Measurements from ENCODE around the gene DIAPH3. TPM values are rescaled to one million over a fixed set of nuclear protein-coding genes. Genes with fewer than 3 reads are reported as not detected.

The DIAPH3 gene
- total RNA-seq, 5 donors from 2014 or later (not counting 1 experiment from before 2014, with no cell fraction given) = 0.14 to 0.45 (median 0.30) TPM

DNA sequence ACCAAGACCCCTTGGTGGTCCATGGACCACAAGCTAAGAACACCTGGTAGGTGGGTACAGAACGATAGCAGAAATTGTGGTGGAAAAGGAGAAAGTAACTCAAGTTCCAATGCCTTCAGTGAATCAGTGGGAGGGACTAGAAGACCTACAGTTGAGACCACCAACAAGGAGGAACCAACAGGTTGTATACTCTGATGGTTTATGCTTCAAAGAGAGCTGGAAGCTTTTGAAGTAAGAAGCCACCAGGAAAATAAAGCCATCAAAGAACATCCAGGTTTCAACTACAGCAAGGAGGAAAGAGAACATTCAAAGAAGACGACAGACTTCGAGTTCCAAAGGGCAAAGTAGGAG, 42.4 kb downstream of the DIAPH3 start:
- Histone ChIP-seq H3K9me3 (no peaks in the 10 kb centered on the region), H3K27me3 (replicated peaks in 1 of 2; ENCODE audit: control insufficient read depth in 2 of 2, extremely low read depth in 1 of 2, insufficient read depth in 2 of 2, low read length in 1 of 2) (no peaks in the 10 kb centered on the region), H3K4me3 (ENCODE audit: control insufficient read depth in 1 of 2, extremely low read depth in 1 of 2, low read length in 1 of 2) (no peak overlapping the region), H3K36me3 (ENCODE audit: control insufficient read depth in 2 of 2, extremely low read depth in 1 of 2, insufficient read depth in 1 of 2, low read length in 1 of 2) (no peaks in the 10 kb centered on the region), H3K4me1 (ENCODE audit: control insufficient read depth in 1 of 2, extremely low read depth in 1 of 2, insufficient read depth in 2 of 2, low read length in 2 of 2) (no peaks in the 10 kb centered on the region), H3K27ac (ENCODE audit: low read length) (no peak overlapping the region)
- CTCF ChIA-PET = no interaction called here
- Mint-ChIP-seq H3K27me3 (no peaks in the 10 kb centered on the region), H3K27ac (no peak overlapping the region), H3K36me3 (no peaks in the 10 kb centered on the region), H3K4me1 (no peaks in the 10 kb centered on the region), H3K9me3 (peaks cover 6 to 8% (median 8%) of the 10 kb centered on the region in 3 donors), H3K4me3 (no peak overlapping the region)
- DNase-seq = no peak
- POLR2A ChIA-PET = no interaction called here
- 38% methylated on average over 2 of the region's 3 CpGs for WGBS (ENCODE audit: insufficient coverage)
- no peak for ATAC-seq (replicated peaks in 1 of 4)

DNA sequence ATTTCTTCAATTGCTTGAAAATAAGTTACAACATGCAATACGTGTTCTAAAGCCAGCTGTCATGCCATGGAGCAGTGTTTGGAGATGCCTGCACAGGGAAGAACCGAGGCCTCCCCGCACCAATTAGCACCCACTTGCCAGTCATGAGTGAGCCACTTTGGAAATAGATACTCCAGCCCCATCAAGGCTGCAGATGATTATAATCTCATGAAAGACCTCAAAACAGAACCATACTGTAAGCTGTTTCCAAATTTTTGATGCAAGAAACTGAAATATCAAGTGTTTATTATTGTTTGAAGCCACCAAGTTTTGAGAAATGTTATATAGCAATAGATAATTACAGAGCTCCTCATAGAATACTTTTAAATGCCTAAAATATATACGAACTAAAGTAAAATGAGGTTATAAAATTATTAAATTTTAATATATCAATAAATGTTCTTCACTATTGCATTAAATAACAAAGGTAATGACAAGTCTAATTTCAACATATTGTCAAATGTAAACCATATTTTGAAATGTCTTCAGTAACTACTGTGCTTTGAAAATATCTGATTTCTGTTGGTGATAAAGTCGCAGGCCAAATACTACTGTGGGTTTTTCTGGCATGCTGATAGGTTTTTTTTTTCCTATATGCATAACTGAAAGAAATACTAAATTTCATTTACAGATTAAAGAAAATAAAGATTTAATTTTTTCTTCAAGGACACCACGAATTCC, 43.0 kb downstream of the DIAPH3 start:
- ATAC-seq (replicated peaks in 1 of 4) (no peak), DNase-seq (no peak)
- Mint-ChIP-seq H3K4me1 (no peaks in the 10 kb centered on the region), H3K27me3 (no peaks in the 10 kb centered on the region), H3K36me3 (no peaks in the 10 kb centered on the region), H3K27ac (no peak overlapping the region), H3K9me3 (peaks cover 4% of the 10 kb centered on the region in 3 donors), H3K4me3 (no peak overlapping the region)
- Histone ChIP-seq H3K36me3 (ENCODE audit: control insufficient read depth in 2 of 2, extremely low read depth in 1 of 2, insufficient read depth in 1 of 2, low read length in 1 of 2) (no peaks in the 10 kb centered on the region), H3K4me3 (ENCODE audit: control insufficient read depth in 1 of 2, extremely low read depth in 1 of 2, low read length in 1 of 2) (no peak overlapping the region), H3K27me3 (replicated peaks in 1 of 2; ENCODE audit: control insufficient read depth in 2 of 2, extremely low read depth in 1 of 2, insufficient read depth in 2 of 2, low read length in 1 of 2) (no peaks in the 10 kb centered on the region), H3K4me1 (ENCODE audit: control insufficient read depth in 1 of 2, extremely low read depth in 1 of 2, insufficient read depth in 2 of 2, low read length in 2 of 2) (no peaks in the 10 kb centered on the region), H3K27ac (ENCODE audit: low read length) (no peak overlapping the region), H3K9me3 (no peaks in the 10 kb centered on the region)
- ChIA-PET POLR2A (no interaction called here), CTCF (no interaction called here)
- 100% methylated on average over 1 of the region's 6 CpGs for WGBS (ENCODE audit: insufficient coverage)

DNA sequence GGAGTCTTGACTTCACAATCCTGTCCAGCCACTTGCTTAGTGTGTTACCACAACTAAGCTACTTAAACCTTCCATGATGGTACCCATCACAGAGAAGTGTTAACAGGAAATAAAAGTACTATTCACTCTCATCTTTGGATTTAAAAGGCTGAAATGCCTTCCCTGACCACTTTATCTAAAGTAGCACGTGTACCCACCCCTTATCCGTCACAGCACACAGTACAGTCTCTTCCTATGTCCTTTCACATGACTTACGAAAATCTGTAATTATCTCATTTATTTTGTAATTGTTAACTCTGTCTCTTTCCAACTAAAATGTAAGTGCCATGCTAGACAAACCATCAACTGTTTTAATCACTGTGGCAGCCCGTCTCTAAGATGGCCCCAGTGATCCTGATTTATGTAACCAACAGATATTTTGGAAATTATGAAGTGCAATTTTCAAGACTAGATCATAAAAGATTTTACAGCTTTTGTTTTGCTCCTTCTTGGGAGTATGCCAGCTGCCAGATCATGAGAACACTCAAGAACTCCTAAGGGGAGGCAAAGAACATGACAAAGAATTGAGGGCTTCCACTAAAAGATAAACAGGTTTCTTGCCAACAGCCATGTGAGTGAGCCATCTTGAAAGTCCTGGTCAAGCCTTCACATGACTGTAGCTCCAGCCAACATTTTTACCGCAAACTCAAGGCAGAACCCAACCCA, 44.9 kb downstream of the DIAPH3 start:
- H3K4me1 Mint-ChIP-seq = no peaks in the 10 kb centered on the region
- DNase-seq = no peak
- Histone ChIP-seq H3K9me3 (no peaks in the 10 kb centered on the region), H3K27ac (ENCODE audit: low read length) (no peak overlapping the region), H3K4me1 (ENCODE audit: control insufficient read depth in 1 of 2, extremely low read depth in 1 of 2, insufficient read depth in 2 of 2, low read length in 2 of 2) (no peaks in the 10 kb centered on the region), H3K27me3 (replicated peaks in 1 of 2; ENCODE audit: control insufficient read depth in 2 of 2, extremely low read depth in 1 of 2, insufficient read depth in 2 of 2, low read length in 1 of 2) (no peaks in the 10 kb centered on the region), H3K36me3 (ENCODE audit: control insufficient read depth in 2 of 2, extremely low read depth in 1 of 2, insufficient read depth in 1 of 2, low read length in 1 of 2) (no peaks in the 10 kb centered on the region), H3K4me3 (ENCODE audit: control insufficient read depth in 1 of 2, extremely low read depth in 1 of 2, low read length in 1 of 2) (no peak overlapping the region)
- peaks cover 5 to 9% (median 5%) of the 10 kb centered on the region in 3 donors for H3K9me3 Mint-ChIP-seq
- ChIA-PET CTCF (interaction anchor here in 1 of 2 donors (0.6 kb wide), 1 partner anchor 32 kb away, joined by 3 read pairs; no protein-coding TSS in a partner anchor), POLR2A (interaction anchor here in 1 of 2 donors (0.6 kb wide), 1 partner anchor 404 kb away, joined by 5 read pairs; no protein-coding TSS in a partner anchor)
- H3K27me3 Mint-ChIP-seq = no peaks in the 10 kb centered on the region
- no peak overlapping the region for H3K27ac Mint-ChIP-seq
- 100% methylated on average over 2 of the region's 5 CpGs for WGBS (ENCODE audit: insufficient coverage)
- ATAC-seq (replicated peaks in 1 of 4) = no peak
- H3K4me3 Mint-ChIP-seq = no peak overlapping the region
- no peaks in the 10 kb centered on the region for H3K36me3 Mint-ChIP-seq

DNA sequence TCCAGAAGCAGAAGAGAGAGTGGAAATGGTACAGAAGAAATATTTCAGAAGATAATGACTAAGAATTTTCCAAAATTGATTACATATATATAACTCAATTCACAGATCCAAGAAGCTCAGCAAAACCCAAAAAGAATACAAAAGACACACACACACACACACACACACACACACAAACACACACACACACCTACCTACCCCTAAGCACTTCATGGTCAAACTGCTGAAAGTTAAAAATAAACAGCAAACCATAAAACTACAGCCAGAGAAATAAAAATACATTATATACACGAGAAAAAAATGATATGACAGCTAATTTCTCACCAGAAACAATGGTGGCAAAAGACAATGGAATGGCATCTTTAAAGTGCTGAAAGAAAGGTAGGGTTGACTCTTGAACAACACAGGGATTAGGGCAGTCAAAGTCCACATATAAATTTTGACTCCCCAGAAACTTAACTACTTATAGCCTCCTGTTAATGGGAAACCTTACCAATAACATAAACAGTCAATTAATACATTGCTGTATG, 49.2 kb downstream of the DIAPH3 start:
- no peaks in the 10 kb centered on the region for H3K4me1 Mint-ChIP-seq
- Histone ChIP-seq H3K4me1 (ENCODE audit: control insufficient read depth in 1 of 2, extremely low read depth in 1 of 2, insufficient read depth in 2 of 2, low read length in 2 of 2) (no peaks in the 10 kb centered on the region), H3K27me3 (replicated peaks in 1 of 2; ENCODE audit: control insufficient read depth in 2 of 2, extremely low read depth in 1 of 2, insufficient read depth in 2 of 2, low read length in 1 of 2) (no peaks in the 10 kb centered on the region), H3K27ac (ENCODE audit: low read length) (no peak overlapping the region), H3K36me3 (ENCODE audit: control insufficient read depth in 2 of 2, extremely low read depth in 1 of 2, insufficient read depth in 1 of 2, low read length in 1 of 2) (no peaks in the 10 kb centered on the region), H3K9me3 (no peaks in the 10 kb centered on the region), H3K4me3 (ENCODE audit: control insufficient read depth in 1 of 2, extremely low read depth in 1 of 2, low read length in 1 of 2) (no peak overlapping the region)
- no peaks in the 10 kb centered on the region for H3K27me3 Mint-ChIP-seq
- H3K27ac Mint-ChIP-seq = no peak overlapping the region
- ATAC-seq (replicated peaks in 1 of 4) (no peak), DNase-seq (no peak)
- peaks cover 5 to 13% (median 5%) of the 10 kb centered on the region in 3 donors for H3K9me3 Mint-ChIP-seq
- WGBS (ENCODE audit: insufficient coverage) = no CpG with 5 or more reads among the region's 1 CpG
- no peaks in the 10 kb centered on the region for H3K36me3 Mint-ChIP-seq
- ChIA-PET CTCF (no interaction called here), POLR2A (interaction anchor here in 1 of 2 donors (0.7 kb wide), 1 partner anchor 30 kb away, joined by 4 read pairs; no protein-coding TSS in a partner anchor)
- H3K4me3 Mint-ChIP-seq = no peak overlapping the region

DNA sequence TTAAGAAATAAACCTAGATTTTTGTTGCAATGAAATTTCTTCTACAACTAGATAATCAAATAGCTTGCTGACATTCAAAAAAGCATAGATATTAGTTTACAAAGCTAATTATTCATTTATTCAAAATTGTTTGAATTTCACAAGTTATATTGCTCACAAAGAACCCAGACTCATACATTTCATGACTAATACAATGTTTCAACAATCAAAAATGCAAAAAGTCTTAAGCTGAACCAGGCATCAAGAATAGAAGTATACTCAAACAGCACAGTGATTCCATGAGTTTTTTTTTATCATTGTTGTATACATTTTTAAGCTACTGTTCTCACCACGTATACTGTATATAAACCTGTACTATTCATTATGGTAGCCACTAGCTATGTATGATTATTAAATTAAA, 51.0 kb downstream of the DIAPH3 start:
- H3K36me3 ChIP-seq (ENCODE audit: control insufficient read depth in 2 of 2, extremely low read depth in 1 of 2, insufficient read depth in 1 of 2, low read length in 1 of 2) = no peaks in the 10 kb centered on the region
- Mint-ChIP-seq H3K4me3 (no peak overlapping the region), H3K9me3 (peaks cover 5 to 13% (median 5%) of the 10 kb centered on the region in 3 donors), H3K27ac (no peak overlapping the region), H3K36me3 (no peaks in the 10 kb centered on the region), H3K4me1 (no peaks in the 10 kb centered on the region), H3K27me3 (no peaks in the 10 kb centered on the region)
- no peaks in the 10 kb centered on the region for H3K27me3 ChIP-seq (replicated peaks in 1 of 2; ENCODE audit: control insufficient read depth in 2 of 2, extremely low read depth in 1 of 2, insufficient read depth in 2 of 2, low read length in 1 of 2)
- no peak for ATAC-seq (replicated peaks in 1 of 4)
- H3K4me1 ChIP-seq (ENCODE audit: control insufficient read depth in 1 of 2, extremely low read depth in 1 of 2, insufficient read depth in 2 of 2, low read length in 2 of 2) = no peaks in the 10 kb centered on the region
- ChIA-PET POLR2A (interaction anchor here (0.6 to 0.8 kb wide), 2 partner anchors 13 to 30 kb away, joined by 3 to 4 read pairs; no protein-coding TSS in a partner anchor), CTCF (no interaction called here)
- WGBS (ENCODE audit: insufficient coverage) = no CpG with 5 or more reads among the region's 1 CpG
- DNase-seq = no peak
- H3K4me3 ChIP-seq (ENCODE audit: control insufficient read depth in 1 of 2, extremely low read depth in 1 of 2, low read length in 1 of 2) = no peak overlapping the region
- H3K9me3 ChIP-seq = no peaks in the 10 kb centered on the region
- H3K27ac ChIP-seq (ENCODE audit: low read length) = no peak overlapping the region

DNA sequence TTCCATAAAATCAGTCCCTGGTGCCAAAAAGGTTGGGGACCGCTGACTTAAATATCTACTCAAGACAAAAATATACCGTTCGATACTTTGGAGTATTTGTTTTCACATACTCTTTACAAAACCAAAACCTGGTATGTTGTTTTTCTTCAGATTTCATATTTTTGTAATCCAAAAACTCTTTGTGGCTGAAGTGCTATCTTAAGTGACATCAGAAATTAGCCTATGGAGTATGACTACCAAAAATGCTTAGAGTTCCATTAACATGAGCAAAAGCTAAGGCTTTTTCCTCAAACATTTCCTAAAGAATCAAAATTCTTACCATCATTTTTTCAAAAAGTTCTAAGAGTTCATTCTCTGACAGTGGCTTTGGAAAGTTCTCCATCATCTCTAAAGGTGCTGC, 52.0 kb downstream of the DIAPH3 start:
- Mint-ChIP-seq H3K4me3 (no peak overlapping the region), H3K27me3 (no peaks in the 10 kb centered on the region), H3K4me1 (no peaks in the 10 kb centered on the region), H3K27ac (no peak overlapping the region), H3K9me3 (peaks cover 5 to 13% (median 5%) of the 10 kb centered on the region in 3 donors), H3K36me3 (no peaks in the 10 kb centered on the region)
- WGBS (ENCODE audit: insufficient coverage) = 100% methylated on average over 1 of the region's 3 CpGs
- Histone ChIP-seq H3K9me3 (no peaks in the 10 kb centered on the region), H3K36me3 (ENCODE audit: control insufficient read depth in 2 of 2, extremely low read depth in 1 of 2, insufficient read depth in 1 of 2, low read length in 1 of 2) (no peaks in the 10 kb centered on the region), H3K4me1 (ENCODE audit: control insufficient read depth in 1 of 2, extremely low read depth in 1 of 2, insufficient read depth in 2 of 2, low read length in 2 of 2) (no peaks in the 10 kb centered on the region), H3K27me3 (replicated peaks in 1 of 2; ENCODE audit: control insufficient read depth in 2 of 2, extremely low read depth in 1 of 2, insufficient read depth in 2 of 2, low read length in 1 of 2) (no peaks in the 10 kb centered on the region), H3K4me3 (ENCODE audit: control insufficient read depth in 1 of 2, extremely low read depth in 1 of 2, low read length in 1 of 2) (no peak overlapping the region), H3K27ac (ENCODE audit: low read length) (no peak overlapping the region)
- ChIA-PET CTCF (interaction anchor here in 1 of 2 donors (0.6 kb wide), 1 partner anchor 12 kb away, joined by 4 read pairs; no protein-coding TSS in a partner anchor), POLR2A (no interaction called here)
- ATAC-seq (replicated peaks in 1 of 4) (no peak), DNase-seq (no peak)
